Common myeloid progenitor, CD34-positive (primary cell): Measurements from ENCODE around the gene TLR7.

Experiments used
- CTCF ChIA-PET: fragments of 350-600 bp; sonication (Branson Sonifier 250); formaldehyde crosslinking; loops from one replicate; lab custom pipeline; 2021; ENCODE audit warnings: antibody characterized with exemption; lab: Charles Lee
- POLR2A ChIA-PET: fragments of 350-600 bp; sonication (Branson Sonifier 250); formaldehyde crosslinking; loops from one replicate; lab custom pipeline; 2021; ENCODE audit warnings: antibody characterized with exemption; lab: Charles Lee
- DNase-seq, 3 donors: peaks; one replicate each; pipeline versions ENCODE4 v3.0.0 to v3.0.0-alpha.2; 2013
- H3K27ac ChIP-seq, 2 experiments: 1 replicate in 1 of 2; 2 replicates in 1 of 2; pipeline ENCODE4 v1.7.0; 2013; ENCODE audit warnings: inconsistent platforms in 2 of 2, low read length in 2 of 2, mild to moderate bottlenecking in 2 of 2, low read depth in 1 of 2, moderate library complexity in 1 of 2; ENCODE audit not compliant: severe bottlenecking in 2 of 2, insufficient read depth in 1 of 2, poor library complexity in 1 of 2
- H3K27me3 ChIP-seq, 5 experiments: replicated peaks in 2 of 5; 1 replicate in 3 of 5; 2 replicates in 2 of 5; pipeline versions ENCODE4 v1.6.1 to v1.7.0; 2013; ENCODE audit warnings: low read length in 4 of 5, mild to moderate bottlenecking in 2 of 5, moderate library complexity in 2 of 5, inconsistent platforms in 1 of 5; ENCODE audit not compliant: insufficient read depth in 5 of 5, control insufficient read depth in 4 of 5
- H3K36me3 ChIP-seq, 4 experiments: 1 replicate in 2 of 4; 2 replicates in 2 of 4; pipeline versions ENCODE4 v1.6.1 to v1.7.0; 2013; ENCODE audit warnings: low read length in 3 of 4, control low read depth in 1 of 4, mild to moderate bottlenecking in 1 of 4; ENCODE audit not compliant: control insufficient read depth in 4 of 4, insufficient read depth in 4 of 4
- H3K4me1 ChIP-seq, 4 experiments: 1 replicate in 3 of 4; 2 replicates in 1 of 4; pipeline versions ENCODE4 v1.6.1 to v1.7.1; 2013; ENCODE audit warnings: low read length in 3 of 4, mild to moderate bottlenecking in 3 of 4, control low read depth in 1 of 4, inconsistent platforms in 1 of 4, moderate library complexity in 1 of 4; ENCODE audit not compliant: control insufficient read depth in 4 of 4, insufficient read depth in 4 of 4; ENCODE audit errors: control extremely low read depth in 1 of 4
- H3K4me3 ChIP-seq, 7 experiments: 1 replicate in 4 of 7; 2 replicates in 3 of 7; pipeline versions ENCODE4 v1.5.1 to v1.7.0; 2013; ENCODE audit warnings: mild to moderate bottlenecking in 7 of 7, low read length in 6 of 7, moderate library complexity in 6 of 7, inconsistent platforms in 2 of 7, low read depth in 2 of 7, control low read depth in 1 of 7; ENCODE audit not compliant: insufficient read depth in 4 of 7, control insufficient read depth in 1 of 7; ENCODE audit errors: extremely low read depth in 1 of 7
- H3K9me3 ChIP-seq, 5 experiments: 1 replicate in 4 of 5; 2 replicates in 1 of 5; pipeline versions ENCODE4 v1.6.1 to v1.7.1; 2013; ENCODE audit warnings: low read length in 4 of 5, mild to moderate bottlenecking in 2 of 5, inconsistent platforms in 1 of 5, low read depth in 1 of 5, moderate library complexity in 1 of 5; ENCODE audit not compliant: control insufficient read depth in 4 of 5, insufficient read depth in 2 of 5; ENCODE audit errors: control extremely low read depth in 1 of 5
- WGBS: methylation state at CpG from one replicate; pipeline ENCODE4 v1.1.5; 2013; ENCODE audit not compliant: insufficient coverage; 5-methylcytosine and 5-hydroxymethylcytosine counted together

TLR7 gene

DNA sequence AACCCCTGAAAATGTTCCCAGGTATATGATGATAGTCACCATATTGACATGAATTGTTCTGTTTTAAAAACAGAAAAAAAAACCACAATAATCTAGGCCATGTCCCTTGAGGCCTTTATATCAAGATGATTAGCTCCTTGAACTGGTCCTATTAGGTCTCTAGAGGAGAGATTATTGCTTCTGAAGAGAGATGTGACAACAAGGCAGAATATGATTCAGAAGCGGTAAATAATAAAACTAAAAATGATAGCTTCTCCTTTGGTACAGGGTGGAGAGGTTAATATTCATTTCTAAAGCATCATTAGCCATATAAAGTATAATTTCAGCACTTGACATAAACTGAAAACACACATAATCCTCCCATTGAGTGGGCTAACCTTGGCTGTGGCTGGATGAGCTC is 65.4 kb downstream of the TLR7 start:
- DNase-seq, result no peak
- Histone ChIP-seq H3K36me3 (no peaks in the 10 kb centered on the region), H3K27me3 (peaks cover 0 to 13% (median 0%) of the 10 kb centered on the region in 5 experiments), H3K4me3 (no peak overlapping the region), H3K9me3 (no peaks in the 10 kb centered on the region), H3K27ac (no peak overlapping the region), H3K4me1 (no peaks in the 10 kb centered on the region)
- ChIA-PET POLR2A (no interaction called here), CTCF (no interaction called here)
- WGBS, result no CpG with 5 or more reads among the region's 1 CpG

DNA sequence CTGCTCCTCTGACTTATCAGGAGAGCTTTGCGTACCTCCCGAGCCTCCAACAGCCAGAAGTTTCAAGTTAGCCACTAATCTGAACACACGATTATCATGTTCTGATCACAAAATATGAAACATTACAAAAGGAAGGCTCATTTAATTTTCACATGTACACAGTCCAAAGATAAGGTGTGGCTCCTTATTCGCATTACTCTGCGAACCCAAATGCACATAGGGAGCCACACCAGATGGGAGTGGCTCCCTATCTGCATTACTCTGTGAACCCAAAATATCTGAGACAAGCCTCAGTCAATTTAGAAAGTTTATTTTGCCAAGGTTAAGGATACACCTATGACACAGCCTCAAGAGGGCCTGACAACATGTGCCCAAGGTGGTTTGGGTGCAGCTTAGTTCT is 68.0 kb downstream of the TLR7 start:
- Histone ChIP-seq H3K27ac (no peak overlapping the region), H3K27me3 (peaks cover 0 to 6% (median 0%) of the 10 kb centered on the region in 5 experiments), H3K36me3 (no peaks in the 10 kb centered on the region), H3K9me3 (no peaks in the 10 kb centered on the region), H3K4me1 (no peaks in the 10 kb centered on the region), H3K4me3 (no peak overlapping the region)
- ChIA-PET POLR2A (no interaction called here), CTCF (interaction anchor here (1.0 kb wide), 1 partner anchor 26 kb away, joined by 3 read pairs; no protein-coding TSS in a partner anchor)
- DNase-seq, result no peak
- WGBS, result 94% methylated on average over 5 of the region's 5 CpGs

DNA sequence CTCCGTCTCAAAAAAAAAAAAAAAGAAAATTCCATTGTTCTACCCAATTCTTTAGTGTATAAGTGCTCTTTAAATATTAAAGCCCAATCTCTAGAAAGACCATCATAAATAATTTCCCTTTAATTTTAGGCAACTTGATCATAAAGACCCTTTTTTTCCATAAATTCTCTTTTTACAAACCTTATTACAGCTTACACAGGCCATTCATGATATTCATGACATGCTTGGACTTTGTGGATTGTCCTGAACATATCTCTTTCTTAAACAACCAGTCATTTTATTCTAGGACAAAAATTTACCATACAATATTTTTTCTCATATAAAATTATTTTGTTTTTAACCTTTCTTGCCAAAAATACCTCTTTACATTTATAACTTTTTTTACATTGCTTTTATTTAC is 70.1 kb downstream of the TLR7 start:
- CTCF ChIA-PET, result interaction anchor here (0.6 kb wide), 1 partner anchor 10 kb away, joined by 3 read pairs; no protein-coding TSS in a partner anchor

More for the DNA sequence above, 70.1 kb downstream of the TLR7 start:
- H3K4me3 ChIP-seq, result no peak overlapping the region
- H3K4me1 ChIP-seq, result no peaks in the 10 kb centered on the region
- no peak for DNase-seq
- peaks cover 0 to 4% (median 0%) of the 10 kb centered on the region in 5 experiments for H3K9me3 ChIP-seq
- WGBS, result no CpG with 5 or more reads among the region's 1 CpG
- H3K27me3 ChIP-seq, result peaks cover 0 to 2% (median 0%) of the 10 kb centered on the region in 5 experiments
- no peak overlapping the region for H3K27ac ChIP-seq
- POLR2A ChIA-PET, result no interaction called here
- H3K36me3 ChIP-seq, result no peaks in the 10 kb centered on the region
